Heart left ventricle (tissue), 13 donors: ENCODE results near the gene SMIM43.

ENCODE experiments used
- CTCF ChIP-seq, 12 donors: fragments of 200-600 bp; sonication (generic) in 4 of 12; IDR thresholded peaks; one replicate each; pipeline versions ENCODE4 v1.5.0 to v1.8.0; 2018 to 2022; ENCODE audit warnings: antibody characterized with exemption in 12 of 12, mild to moderate bottlenecking in 5 of 12
- POLR2A ChIP-seq, 2 donors: fragments of 450-650 bp; IDR thresholded peaks; one replicate each; pipeline ENCODE4 v1.6.1; 2017; ENCODE audit warnings: antibody characterized with exemption in 2 of 2, mild to moderate bottlenecking in 2 of 2, moderate library complexity in 2 of 2
- donor health status: ischemic (EF 13 %, LVEDD 7.1; RV severe dilation, severe dysfunction).
- donor health status: DM: no; HTN: yes; CAD: no.
- donor health status: DM: no; HTN: no; CAD: no.
- donor health status: ischemic (EF 25% LVEDD 6.9; RV normal size, moderate dysfunction).
- donor health status: ischemic (EF 25% LVEDD 5.7; RV mildly dilated, moderate dysfunction).
- donor health status: ischemic (EF 35%, LVEDD 5.7; RV mildly dilated, moderate dysfunction).
- donor health status: nonischemic (EF 11% LVEDD 7.7; RV severe dilation, severe dysfunction).
- donor health status: DM: yes; HTN: yes; CAD: no.
- donor health status: PGD.
- donor health status: ischemic (EF 29% LVEDD 5.4; RV normal size, mild dysfunction).
- donor health status: nonischemic (EF 23%, LVEDD 6.1; RV moderate dilation, normal function).

- TF ChIP-seq CTCF (IDR thresholded peaks at IDR 0.05) (no peak), POLR2A (IDR thresholded peaks at IDR 0.05) (no peak)
Observed at GRCh38 chr4:121749225-121749624, 15.7 kb downstream of the SMIM43 start.
